ENCODE measurements around the gene OR10A6. TPM values are rescaled to one million over a fixed set of nuclear protein-coding genes. Genes with fewer than 3 reads are reported as not detected.

OR10A6 gene
- total RNA-seq, 1 experiment from 2014 or later = not detected

DNA sequence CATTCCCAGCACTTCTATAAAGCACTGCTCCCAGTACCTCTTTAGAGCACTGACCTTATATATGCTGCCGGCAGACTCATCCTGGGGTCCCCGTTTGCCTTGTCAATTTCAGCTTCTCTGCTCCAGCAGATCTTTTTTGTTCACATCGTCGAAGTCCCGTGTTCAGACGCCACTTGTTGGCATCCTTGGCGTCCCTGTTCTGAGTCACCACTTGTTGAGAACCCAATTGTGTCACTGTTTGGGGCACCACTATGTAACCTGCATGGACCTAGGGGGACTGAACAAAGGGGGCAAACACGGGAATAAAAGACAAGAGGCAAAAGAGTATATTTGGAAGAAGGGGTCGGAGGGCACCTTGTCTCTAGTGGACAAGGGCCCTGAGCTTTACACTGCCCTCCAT, 25.5 kb downstream of the OR10A6 start:
- Histone ChIP-seq H3F3A (ENCODE audit: insufficient read depth, low read depth) (peaks cover 70% of the 10 kb centered on the region), H3K9me2 (ENCODE audit: insufficient read depth) (no peaks in the 10 kb centered on the region), H3K27ac (peak overlapping the region; percentile 97), H4K20me1 (ENCODE audit: insufficient read depth) (no peaks in the 10 kb centered on the region), H3K36me3 (ENCODE audit: low read depth) (peaks cover 4% of the 10 kb centered on the region), H3K4me3 (peak overlapping the region; percentile 73), H2AFZ (peak overlapping the region; percentile 66; the same call in 1 of the 2 replicates), H3K79me2 (ENCODE audit: low read depth) (peaks cover 21% of the 10 kb centered on the region), H3K9me3 (ENCODE audit: insufficient read depth, low read depth) (peaks cover 5% of the 10 kb centered on the region), H3K27me3 (ENCODE audit: insufficient read depth, low read depth) (no peaks in the 10 kb centered on the region), H3K4me2 (peak overlapping the region; percentile 99), H3K4me1 (replicated peaks; ENCODE audit: insufficient read depth) (peaks cover 95% of the 10 kb centered on the region)
- no peak for DNase-seq
- POLR2A ChIA-PET (ENCODE audit: unreplicated experiment) = interaction anchor here (0.6 to 2.2 kb wide), 5 partner anchors 69 to 332 kb away, joined by 3 to 12 read pairs (median 4); partner anchors contain the start of gene EIF3F
- TF ChIP-seq EZH2 (IDR thresholded peaks at IDR 0.05; ENCODE audit: low read depth) (no peak), CTCF (conservative IDR thresholded peaks at IDR 0.05) (no peak)
- CTCF ChIA-PET = interaction anchor here (0.9 to 4.6 kb wide), 4 partner anchors 13 to 81 kb away, joined by 3 to 25 read pairs (median 7); partner anchors contain the start of gene EIF3F
- BruUV-seq (replicated peaks) = TSS peak; percentile 61
- intact Hi-C loops (cut with micrococcal nuclease; ENCODE audit: unreplicated experiment) = no loop called here

DNA sequence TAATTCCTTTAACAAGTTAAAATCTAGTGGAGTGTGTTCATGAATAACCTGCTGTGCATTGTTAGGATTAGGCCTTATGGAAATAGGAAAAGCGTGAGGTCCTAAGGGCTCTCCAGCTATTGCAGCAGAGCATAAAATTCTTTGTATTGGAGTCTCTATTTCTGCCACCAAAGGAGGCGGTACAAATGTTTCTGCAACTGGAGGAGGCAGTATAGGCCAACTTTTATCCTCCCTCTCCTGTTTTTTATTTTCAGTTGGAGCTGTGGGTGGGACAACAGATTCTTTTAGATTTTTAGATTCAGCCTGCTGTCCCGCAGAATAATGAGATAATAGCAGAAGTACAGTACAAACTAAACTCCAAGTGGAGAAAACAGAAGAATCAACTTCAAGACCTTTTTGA, 26.2 kb downstream of the OR10A6 start:
- no peaks in the 10 kb centered on the region for H3K27me3 ChIP-seq (ENCODE audit: insufficient read depth, low read depth)
- H3K36me3 ChIP-seq (ENCODE audit: low read depth) = peaks cover 5% of the 10 kb centered on the region
- H3K27ac ChIP-seq = peak overlapping the region; percentile 97
- H3K79me2 ChIP-seq (ENCODE audit: low read depth) = peaks cover 21% of the 10 kb centered on the region
- CTCF ChIA-PET = interaction anchor here (0.9 to 4.6 kb wide), 4 partner anchors 12 to 82 kb away, joined by 3 to 25 read pairs (median 7); partner anchors contain the start of gene EIF3F
- POLR2A ChIA-PET (ENCODE audit: unreplicated experiment) = interaction anchor here (0.6 to 2.2 kb wide), 5 partner anchors 12 to 163 kb away, joined by 3 to 12 read pairs (median 4); partner anchors contain the start of gene EIF3F
- TF ChIP-seq CTCF (conservative IDR thresholded peaks at IDR 0.05) = peak; percentile 45; the same call in 1 of the 2 replicates
- TF ChIP-seq EZH2 (IDR thresholded peaks at IDR 0.05; ENCODE audit: low read depth) = no peak
- H3K9me3 ChIP-seq (ENCODE audit: insufficient read depth, low read depth) = peaks cover 6% of the 10 kb centered on the region
- H4K20me1 ChIP-seq (ENCODE audit: insufficient read depth) = no peaks in the 10 kb centered on the region
- H3K4me2 ChIP-seq = peak overlapping the region; percentile 99
- no TSS peak for BruUV-seq (replicated peaks)
- peaks cover 64% of the 10 kb centered on the region for H3F3A ChIP-seq (ENCODE audit: insufficient read depth, low read depth)
- peak overlapping the region; percentile 73 for H3K4me3 ChIP-seq
- intact Hi-C loops (cut with micrococcal nuclease; ENCODE audit: unreplicated experiment) = no loop called here
- peaks cover 89% of the 10 kb centered on the region for H3K4me1 ChIP-seq (replicated peaks; ENCODE audit: insufficient read depth)
- no peak overlapping the region for H2AFZ ChIP-seq
- no peak for DNase-seq
- H3K9me2 ChIP-seq (ENCODE audit: insufficient read depth) = no peaks in the 10 kb centered on the region

GRCh38 chr11:7903940-7904339, 27.1 kb downstream of the OR10A6 start:
- ChIA-PET CTCF (interaction anchor here (0.6 to 4.6 kb wide), 2 partner anchors 75 to 83 kb away, joined by 4 to 25 read pairs; partner anchors contain the start of gene EIF3F), POLR2A (ENCODE audit: unreplicated experiment) (interaction anchor here (0.7 to 0.8 kb wide), 3 partner anchors 71 to 300 kb away, joined by 3 to 5 read pairs (median 4); no protein-coding TSS in a partner anchor)
- Histone ChIP-seq H3K4me1 (replicated peaks; ENCODE audit: insufficient read depth) (peaks cover 79% of the 10 kb centered on the region), H4K20me1 (ENCODE audit: insufficient read depth) (no peaks in the 10 kb centered on the region), H3K4me3 (peak overlapping the region; percentile 73), H3K9me3 (ENCODE audit: insufficient read depth, low read depth) (peaks cover 11% of the 10 kb centered on the region), H2AFZ (no peak overlapping the region), H3K36me3 (ENCODE audit: low read depth) (peaks cover 12% of the 10 kb centered on the region), H3K27me3 (ENCODE audit: insufficient read depth, low read depth) (no peaks in the 10 kb centered on the region), H3K79me2 (ENCODE audit: low read depth) (peaks cover 21% of the 10 kb centered on the region), H3K27ac (peak overlapping the region; percentile 97), H3K9me2 (ENCODE audit: insufficient read depth) (no peaks in the 10 kb centered on the region), H3F3A (ENCODE audit: insufficient read depth, low read depth) (peaks cover 70% of the 10 kb centered on the region), H3K4me2 (peak overlapping the region; percentile 99)
- peak in 1 of 2 experiments; percentile 61 for DNase-seq
- intact Hi-C loops (cut with micrococcal nuclease; ENCODE audit: unreplicated experiment) = no loop called here
- no TSS peak for BruUV-seq (replicated peaks)
- TF ChIP-seq CTCF (conservative IDR thresholded peaks at IDR 0.05) (no peak), EZH2 (IDR thresholded peaks at IDR 0.05; ENCODE audit: low read depth) (no peak)

Measured in PC-9 (cell line).